Measurements from ENCODE around the gene CYLC1. TPM values are rescaled to one million over a fixed set of nuclear protein-coding genes. Genes with fewer than 3 reads are reported as not detected.

The CYLC1 gene
- total RNA-seq, 4 donors from 2014 or later: not detected

DNA sequence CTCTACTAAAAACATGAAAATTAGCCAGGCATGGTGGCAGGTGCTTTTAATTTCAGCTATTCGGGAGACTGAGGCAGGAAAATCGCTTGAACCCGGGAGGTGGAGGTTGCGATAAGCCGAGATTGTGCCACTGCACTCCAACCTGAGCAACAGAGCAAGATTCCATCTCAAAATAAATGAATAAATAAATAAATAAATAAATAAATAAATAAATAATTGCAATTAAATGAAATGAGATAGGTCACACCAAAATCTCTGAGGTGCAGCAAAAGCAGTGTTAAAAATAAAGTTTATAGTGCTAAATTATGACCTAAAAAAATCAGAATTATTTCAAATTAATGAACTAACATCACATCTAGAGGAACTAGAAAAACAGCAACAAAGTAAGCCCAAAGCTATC, 13.6 kb upstream of the CYLC1 start:
- intact Hi-C loops (cut with DNase I; ENCODE audit: low total_unique reads): no loop called here
- Histone ChIP-seq H3K27me3 (no peaks in the 10 kb centered on the region), H3K4me3 (no peak overlapping the region), H3K9me3 (no peaks in the 10 kb centered on the region), H3K27ac (no peak overlapping the region), H3K4me1 (no peaks in the 10 kb centered on the region), H3K36me3 (no peaks in the 10 kb centered on the region)
- WGBS, 2 donors (ENCODE audit: low coverage in 1 of 2): 91% methylated on average over 5 of the region's 5 CpGs; no CpG with 5 or more reads in 1 of the 2 donors
- in situ Hi-C loops (cut with MboI; ENCODE audit: low pct_ligation_motif_present in 1 of 4, low pct_unique_long_range_greater_than_20kb in 1 of 4, low sequenced_read_pairs in 3 of 4): no loop called here
- TF ChIP-seq POLR2AphosphoS5 (IDR thresholded peaks at IDR 0.05) (no peak), POLR2A (IDR thresholded peaks at IDR 0.05) (no peak), EP300 (IDR thresholded peaks at IDR 0.05; ENCODE audit: low read depth) (no peak)
- TF ChIP-seq, protein P1, sequence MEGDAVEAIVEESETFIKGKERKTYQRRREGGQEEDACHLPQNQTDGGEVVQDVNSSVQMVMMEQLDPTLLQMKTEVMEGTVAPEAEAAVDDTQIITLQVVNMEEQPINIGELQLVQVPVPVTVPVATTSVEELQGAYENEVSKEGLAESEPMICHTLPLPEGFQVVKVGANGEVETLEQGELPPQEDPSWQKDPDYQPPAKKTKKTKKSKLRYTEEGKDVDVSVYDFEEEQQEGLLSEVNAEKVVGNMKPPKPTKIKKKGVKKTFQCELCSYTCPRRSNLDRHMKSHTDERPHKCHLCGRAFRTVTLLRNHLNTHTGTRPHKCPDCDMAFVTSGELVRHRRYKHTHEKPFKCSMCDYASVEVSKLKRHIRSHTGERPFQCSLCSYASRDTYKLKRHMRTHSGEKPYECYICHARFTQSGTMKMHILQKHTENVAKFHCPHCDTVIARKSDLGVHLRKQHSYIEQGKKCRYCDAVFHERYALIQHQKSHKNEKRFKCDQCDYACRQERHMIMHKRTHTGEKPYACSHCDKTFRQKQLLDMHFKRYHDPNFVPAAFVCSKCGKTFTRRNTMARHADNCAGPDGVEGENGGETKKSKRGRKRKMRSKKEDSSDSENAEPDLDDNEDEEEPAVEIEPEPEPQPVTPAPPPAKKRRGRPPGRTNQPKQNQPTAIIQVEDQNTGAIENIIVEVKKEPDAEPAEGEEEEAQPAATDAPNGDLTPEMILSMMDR (IDR thresholded peaks at IDR 0.05): no peak
- no peak for DNase-seq

DNA sequence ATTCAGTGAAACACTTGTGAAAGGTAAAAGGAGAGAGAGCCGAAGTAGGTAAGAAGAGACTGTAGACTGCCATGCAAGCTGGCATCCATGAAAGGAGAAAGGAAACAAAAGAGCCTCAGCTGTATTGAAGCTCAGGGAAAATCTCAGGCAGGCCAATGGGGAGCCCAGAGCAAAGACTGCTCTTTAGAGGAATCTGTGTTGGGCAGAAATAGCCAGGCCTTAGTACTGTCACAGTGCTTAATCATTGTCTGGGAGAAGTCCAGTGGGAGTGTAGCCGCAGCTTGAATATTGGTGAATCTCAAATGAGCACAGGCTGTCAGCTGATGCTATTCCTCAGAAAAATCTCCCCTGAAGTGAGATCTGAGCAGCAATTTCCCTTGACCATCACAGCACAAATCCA, 27.6 kb downstream of the CYLC1 start:
- no peaks in the 10 kb centered on the region for H3K9me3 ChIP-seq
- no peak for DNase-seq
- in situ Hi-C loops (cut with MboI; ENCODE audit: low pct_ligation_motif_present in 1 of 4, low pct_unique_long_range_greater_than_20kb in 1 of 4, low sequenced_read_pairs in 3 of 4) (no loop called here), intact Hi-C loops (cut with DNase I; ENCODE audit: low total_unique reads) (no loop called here)
- TF ChIP-seq POLR2A (IDR thresholded peaks at IDR 0.05): no peak
- no peak overlapping the region for H3K4me3 ChIP-seq
- no peaks in the 10 kb centered on the region for H3K36me3 ChIP-seq
- no peaks in the 10 kb centered on the region for H3K27me3 ChIP-seq
- 83 to 90% methylated on average over 1 to 2 of the region's 2 CpGs for WGBS, 2 donors (ENCODE audit: low coverage in 1 of 2)
- no peak overlapping the region for H3K27ac ChIP-seq
- no peaks in the 10 kb centered on the region for H3K4me1 ChIP-seq

DNA sequence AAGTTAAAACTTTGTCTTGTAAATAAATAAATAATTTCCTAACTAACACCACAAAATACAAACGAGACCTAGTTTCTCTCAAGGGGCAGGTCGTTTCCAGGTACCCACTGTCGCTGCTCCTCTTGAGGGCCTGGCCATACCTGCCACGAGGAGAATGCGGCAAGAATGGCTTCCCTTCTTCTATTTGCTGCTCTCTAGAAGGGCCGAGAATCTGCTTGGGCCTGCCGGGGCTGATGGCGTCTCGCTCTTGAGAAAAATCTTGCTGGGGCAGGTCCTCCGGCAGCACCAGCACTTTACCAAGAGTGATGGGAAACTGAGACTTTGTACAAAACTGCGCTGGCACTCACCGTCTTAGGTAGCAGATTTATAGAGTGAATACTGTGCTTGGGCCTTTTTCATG, 31.5 kb downstream of the CYLC1 start:
- WGBS, 2 donors (ENCODE audit: low coverage in 1 of 2): 77 to 89% methylated on average over 8 to 12 of the region's 12 CpGs
- intact Hi-C loops (cut with DNase I; ENCODE audit: low total_unique reads): no loop called here

DNA sequence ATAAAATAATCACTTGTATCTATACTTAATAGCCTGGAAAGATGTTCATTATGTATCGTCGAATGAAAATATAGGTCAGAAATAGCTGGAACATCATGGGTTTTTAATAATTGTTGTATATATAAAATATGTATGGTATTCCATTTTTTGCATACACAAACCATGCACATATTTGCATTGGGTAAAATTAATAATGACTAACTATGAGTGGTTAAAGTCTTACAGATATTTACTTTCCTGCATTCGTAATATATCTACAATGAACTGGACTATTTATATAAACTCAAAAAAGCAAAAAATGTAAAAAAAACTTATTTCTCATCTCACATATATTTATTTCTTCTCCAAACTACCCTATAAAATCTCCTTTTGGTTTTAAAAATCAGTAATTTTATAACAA, 46.0 kb downstream of the CYLC1 start:
- Histone ChIP-seq H3K9me3 (no peaks in the 10 kb centered on the region), H3K4me3 (no peak overlapping the region), H3K36me3 (no peaks in the 10 kb centered on the region), H3K27ac (no peak overlapping the region), H3K4me1 (no peaks in the 10 kb centered on the region), H3K27me3 (no peaks in the 10 kb centered on the region)
- DNase-seq: no peak
- intact Hi-C loops (cut with DNase I; ENCODE audit: low total_unique reads): no loop called here
- TF ChIP-seq EP300 (IDR thresholded peaks at IDR 0.05; ENCODE audit: low read depth): no peak
- TF ChIP-seq POLR2A (IDR thresholded peaks at IDR 0.05): no peak
- TF ChIP-seq, protein P1 (IDR thresholded peaks at IDR 0.05): no peak
- no peak for TF ChIP-seq POLR2AphosphoS5 (IDR thresholded peaks at IDR 0.05)
- 67 to 88% methylated on average over 1 to 3 of the region's 3 CpGs for WGBS, 2 donors (ENCODE audit: low coverage in 1 of 2)
- in situ Hi-C loops (cut with MboI; ENCODE audit: low pct_ligation_motif_present in 1 of 4, low pct_unique_long_range_greater_than_20kb in 1 of 4, low sequenced_read_pairs in 3 of 4): no loop called here

More for the DNA sequence above, 31.5 kb downstream of the CYLC1 start:
- no peak overlapping the region for H3K27ac ChIP-seq
- H3K36me3 ChIP-seq: no peaks in the 10 kb centered on the region
- H3K9me3 ChIP-seq: no peaks in the 10 kb centered on the region
- no peaks in the 10 kb centered on the region for H3K27me3 ChIP-seq
- no peak for TF ChIP-seq POLR2A (IDR thresholded peaks at IDR 0.05)
- TF ChIP-seq EP300 (IDR thresholded peaks at IDR 0.05; ENCODE audit: low read depth): no peak
- DNase-seq: no peak
- H3K4me1 ChIP-seq: no peaks in the 10 kb centered on the region
- in situ Hi-C loops (cut with MboI; ENCODE audit: low pct_ligation_motif_present in 1 of 4, low pct_unique_long_range_greater_than_20kb in 1 of 4, low sequenced_read_pairs in 3 of 4): no loop called here
- H3K4me3 ChIP-seq: no peak overlapping the region

DNA sequence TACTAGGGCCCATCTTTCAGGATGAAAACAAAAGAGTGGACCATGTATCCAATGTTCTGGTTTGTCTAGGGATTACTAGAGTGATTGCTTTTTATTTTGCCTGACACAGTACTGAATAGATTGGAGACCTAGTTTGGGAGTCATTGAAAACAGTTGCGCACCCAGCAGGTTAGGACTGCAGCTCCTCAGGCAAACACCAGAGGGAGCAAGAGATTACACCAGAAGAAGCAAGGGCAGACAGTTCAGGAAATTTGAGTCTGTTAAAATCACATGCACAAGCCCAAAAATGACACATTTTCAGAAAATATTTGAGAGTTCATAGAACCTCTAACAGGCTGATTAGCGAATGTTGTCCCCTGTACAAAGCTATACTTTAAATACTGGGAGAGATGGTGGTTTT, 55.6 kb downstream of the CYLC1 start:
- Histone ChIP-seq H3K4me1 (no peaks in the 10 kb centered on the region), H3K9me3 (no peaks in the 10 kb centered on the region), H3K4me3 (no peak overlapping the region), H3K27ac (no peak overlapping the region), H3K27me3 (no peaks in the 10 kb centered on the region), H3K36me3 (no peaks in the 10 kb centered on the region)
- intact Hi-C loops (cut with DNase I; ENCODE audit: low total_unique reads) (no loop called here), in situ Hi-C loops (cut with MboI; ENCODE audit: low pct_ligation_motif_present in 1 of 4, low pct_unique_long_range_greater_than_20kb in 1 of 4, low sequenced_read_pairs in 3 of 4) (no loop called here)
- peak; percentile 8 for DNase-seq
- WGBS, 2 donors (ENCODE audit: low coverage in 1 of 2): 48% methylated on average over 2 of the region's 2 CpGs; no CpG with 5 or more reads in 1 of the 2 donors
- TF ChIP-seq POLR2A (IDR thresholded peaks at IDR 0.05): no peak
- no peak for TF ChIP-seq EP300 (IDR thresholded peaks at IDR 0.05; ENCODE audit: low read depth)
- no peak for TF ChIP-seq POLR2AphosphoS5 (IDR thresholded peaks at IDR 0.05)
- TF ChIP-seq, protein P1 (IDR thresholded peaks at IDR 0.05): peak in 3 of 5 experiments; percentile 29 to 34 (median 30)
